HFFc6 (cell line): ENCODE data around the gene CLSTN3. TPM values are rescaled to one million over a fixed set of nuclear protein-coding genes. Genes with fewer than 3 reads are reported as not detected.

Experiments
- DNase-seq: peaks from one replicate; pipeline ENCODE4 v3.0.0-alpha.2; 2018
- H3K27ac Mint-ChIP-seq: 2 replicates; pipeline ENCODE4 v1.8.0; 2020; ENCODE audit warnings: mild to moderate bottlenecking, mixed read lengths
- H3K27me3 Mint-ChIP-seq: 2 replicates; pipeline ENCODE4 v1.8.0; 2021; ENCODE audit warnings: mild to moderate bottlenecking, moderate library complexity, mixed read lengths; ENCODE audit not compliant: insufficient read depth
- H3K36me3 Mint-ChIP-seq: 2 replicates; pipeline ENCODE4 v1.8.0; 2021; ENCODE audit warnings: low read depth, mixed read lengths
- H3K4me1 Mint-ChIP-seq: 2 replicates; pipeline ENCODE4 v1.8.0; 2020; ENCODE audit warnings: low read depth, mixed read lengths
- H3K4me3 Mint-ChIP-seq: 2 replicates; pipeline ENCODE4 v1.8.0; 2020; ENCODE audit warnings: mild to moderate bottlenecking, moderate library complexity, mixed read lengths
- H3K9me3 Mint-ChIP-seq: 2 replicates; pipeline ENCODE4 v1.8.0; 2020; ENCODE audit warnings: mild to moderate bottlenecking, mixed read lengths
- CTCF ChIP-seq: fragments of 200-600 bp; sonication (generic); IDR thresholded peaks from 2 replicates; pipeline ENCODE4 v1.5.0; 2021; ENCODE audit warnings: antibody characterized with exemption, mild to moderate bottlenecking
- total RNA-seq, 6 experiments: library from RNA; stranded (reverse); fragmentation: NEBNext Ultra II Directional; extraction: Animal tissue kit (Norgen Biotek cat#: 25700); gene quantifications; 2 replicates in 1 of 6; 3 replicates in 5 of 6; pipeline ENCODE4 v1.2.3, GENCODE V29; 2021

CLSTN3 gene
- total RNA-seq, 6 experiments from 2014 or later, result 10.4 to 15.5 (median 13.7) TPM

GRCh38 chr12:7190268-7191055, 60.3 kb downstream of the CLSTN3 start:
- TF ChIP-seq CTCF, result no peak
- DNase-seq, result no peak
- no peaks in the 10 kb centered on the region for H3K9me3 Mint-ChIP-seq
- H3K4me1 Mint-ChIP-seq, result peaks cover 47% of the 10 kb centered on the region
- H3K27ac Mint-ChIP-seq, result peak overlapping the region; percentile 75
- H3K27me3 Mint-ChIP-seq, result peaks cover 2% of the 10 kb centered on the region
- H3K36me3 Mint-ChIP-seq, result peaks cover 33% of the 10 kb centered on the region
- peak overlapping the region; percentile 90 for H3K4me3 Mint-ChIP-seq

- no peak for DNase-seq
- H3K4me3 Mint-ChIP-seq, result no peak overlapping the region
- peaks cover 38% of the 10 kb centered on the region for H3K4me1 Mint-ChIP-seq
- H3K27me3 Mint-ChIP-seq, result peaks cover 2% of the 10 kb centered on the region
- no peaks in the 10 kb centered on the region for H3K9me3 Mint-ChIP-seq
- H3K36me3 Mint-ChIP-seq, result peaks cover 36% of the 10 kb centered on the region
- no peak for TF ChIP-seq CTCF
- no peak overlapping the region for H3K27ac Mint-ChIP-seq
Measured at GRCh38 chr12:7193674-7194073, 63.5 kb downstream of the CLSTN3 start.

- Mint-ChIP-seq H3K27me3 (no peaks in the 10 kb centered on the region), H3K27ac (no peak overlapping the region), H3K4me3 (no peak overlapping the region), H3K9me3 (no peaks in the 10 kb centered on the region), H3K36me3 (peaks cover 38% of the 10 kb centered on the region), H3K4me1 (peaks cover 15% of the 10 kb centered on the region)
- no peak for DNase-seq
- no peak for TF ChIP-seq CTCF
Measured at GRCh38 chr12:7197841-7198240, 67.7 kb downstream of the CLSTN3 start.

GRCh38 chr12:7203109-7203508, 72.9 kb downstream of the CLSTN3 start:
- H3K27ac Mint-ChIP-seq, result no peak overlapping the region
- no peak for DNase-seq
- no peak for TF ChIP-seq CTCF
- no peaks in the 10 kb centered on the region for H3K4me1 Mint-ChIP-seq
- no peaks in the 10 kb centered on the region for H3K27me3 Mint-ChIP-seq
- no peaks in the 10 kb centered on the region for H3K9me3 Mint-ChIP-seq
- H3K4me3 Mint-ChIP-seq, result no peak overlapping the region
- H3K36me3 Mint-ChIP-seq, result peaks cover 21% of the 10 kb centered on the region

GRCh38 chr12:7205091-7205490, 74.9 kb downstream of the CLSTN3 start:
- no peaks in the 10 kb centered on the region for H3K4me1 Mint-ChIP-seq
- DNase-seq, result no peak
- no peak overlapping the region for H3K4me3 Mint-ChIP-seq
- peaks cover 40% of the 10 kb centered on the region for H3K36me3 Mint-ChIP-seq
- no peaks in the 10 kb centered on the region for H3K9me3 Mint-ChIP-seq
- H3K27me3 Mint-ChIP-seq, result no peaks in the 10 kb centered on the region
- H3K27ac Mint-ChIP-seq, result no peak overlapping the region
- TF ChIP-seq CTCF, result no peak
